HG02642 (cell line): ENCODE measurements around the gene DVL1.

Experiments
- ATAC-seq: cut with Tn5 transposase; IDR thresholded peaks from one replicate; pipeline ENCODE4 v1.9.1; 2021; ENCODE audit warnings: mild to moderate bottlenecking; ENCODE audit not compliant: unreplicated experiment, poor library complexity

Gene DVL1

DNA sequence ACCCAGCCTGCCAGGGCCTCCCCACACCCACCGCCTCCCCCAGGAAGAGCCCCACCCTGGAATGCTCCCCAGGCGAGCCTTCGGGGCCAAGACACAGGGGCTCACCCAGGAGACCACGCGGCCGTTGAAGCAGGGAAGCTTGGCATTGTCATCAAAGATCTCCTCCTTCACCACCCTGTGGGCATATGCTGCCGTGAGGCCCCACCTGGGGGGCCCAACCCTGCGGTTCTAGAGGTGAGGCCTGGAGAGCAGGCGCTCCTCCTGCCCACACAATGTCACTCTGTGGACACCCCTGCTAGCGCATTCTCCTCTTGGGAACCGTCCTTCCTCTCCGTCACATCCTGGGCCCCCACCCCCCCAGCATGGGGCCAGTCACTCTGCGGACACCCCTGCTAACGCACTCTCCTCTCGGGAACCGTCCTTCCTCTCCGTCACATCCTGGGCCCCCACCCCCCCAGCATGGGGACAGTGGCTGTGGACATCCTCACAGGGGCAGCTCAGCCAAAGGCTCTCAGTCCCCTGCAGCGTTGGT lies 6.6 kb downstream of the DVL1 start:
- no peak for ATAC-seq

DNA sequence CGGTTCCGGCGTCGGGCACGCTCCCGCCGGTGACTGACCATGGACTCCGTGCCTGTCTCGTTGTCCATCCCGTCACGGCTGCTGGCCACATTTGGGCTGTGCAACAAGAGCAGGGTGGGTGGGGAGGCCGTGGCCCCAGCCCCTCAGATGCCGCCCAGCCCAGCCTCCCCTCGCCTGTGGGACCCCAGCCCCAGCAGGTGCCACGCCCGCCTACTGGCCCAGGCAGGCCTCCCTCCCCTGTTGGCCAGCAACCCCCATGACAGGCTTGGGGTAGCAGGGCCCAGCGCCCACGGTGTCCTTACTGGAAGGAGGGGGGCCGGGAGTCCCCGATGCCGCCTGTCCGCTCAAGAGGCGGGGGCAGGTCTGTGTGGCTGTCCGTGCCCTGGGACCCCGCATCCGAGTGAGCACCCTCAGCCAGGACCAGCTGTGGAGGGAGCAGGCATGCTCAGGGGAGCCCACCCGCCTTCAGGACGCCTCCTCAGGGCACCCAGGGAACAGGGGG lies 7.1 kb downstream of the DVL1 start:
- ATAC-seq, result no peak

DNA sequence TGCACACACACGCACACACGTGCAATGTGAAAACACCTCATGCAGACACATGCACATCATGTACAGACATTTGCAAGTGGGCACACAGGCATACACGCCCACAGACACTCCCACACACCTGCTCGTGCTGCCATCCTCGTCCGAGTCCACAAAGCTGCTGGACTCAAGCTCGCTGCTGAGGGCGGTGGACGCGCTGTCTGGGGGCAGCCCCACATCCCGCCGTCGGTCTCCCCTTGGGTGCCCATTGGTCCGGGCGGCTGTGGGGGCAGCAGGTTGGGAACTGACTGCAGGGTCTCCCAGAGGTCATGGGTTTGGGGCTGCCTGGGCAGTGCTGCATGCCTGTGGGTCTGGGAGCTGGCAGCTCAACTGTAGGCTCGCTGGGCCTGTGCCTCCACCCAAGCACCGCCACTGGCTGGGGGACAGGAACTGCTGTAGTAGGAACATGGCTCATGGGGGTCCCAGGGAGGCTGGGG lies 7.6 kb downstream of the DVL1 start:
- no peak for ATAC-seq

DNA sequence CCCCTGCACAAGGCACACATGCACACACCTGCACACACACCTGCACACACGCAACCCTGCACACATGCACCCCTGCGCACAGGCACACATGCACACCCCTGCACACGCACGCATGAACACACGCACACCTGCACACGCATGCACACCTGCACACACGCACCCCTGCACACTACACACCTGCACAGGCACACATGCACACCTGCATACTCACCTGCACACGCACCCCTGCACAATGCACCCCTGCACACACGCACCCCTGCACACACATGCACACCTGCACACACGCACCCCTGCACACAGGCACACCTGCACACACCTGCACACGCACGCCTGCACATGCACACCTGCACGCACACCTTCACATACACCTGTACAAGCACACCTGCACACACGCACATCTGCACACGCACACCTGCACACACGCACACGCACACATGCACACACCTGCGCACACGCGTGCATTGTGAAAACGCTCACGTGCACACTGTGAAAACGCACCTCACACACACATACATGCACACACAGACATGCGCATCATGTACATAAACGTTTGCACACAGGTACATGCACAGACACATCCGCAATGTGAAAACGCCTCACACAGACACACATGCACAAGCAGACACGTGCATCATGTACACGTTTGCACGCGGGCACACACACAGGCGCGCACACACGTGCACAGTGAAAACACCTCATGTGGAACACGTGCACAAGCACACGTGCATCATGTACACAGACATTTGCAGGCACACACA lies 8.2 kb downstream of the DVL1 start:
- no peak for ATAC-seq

DNA sequence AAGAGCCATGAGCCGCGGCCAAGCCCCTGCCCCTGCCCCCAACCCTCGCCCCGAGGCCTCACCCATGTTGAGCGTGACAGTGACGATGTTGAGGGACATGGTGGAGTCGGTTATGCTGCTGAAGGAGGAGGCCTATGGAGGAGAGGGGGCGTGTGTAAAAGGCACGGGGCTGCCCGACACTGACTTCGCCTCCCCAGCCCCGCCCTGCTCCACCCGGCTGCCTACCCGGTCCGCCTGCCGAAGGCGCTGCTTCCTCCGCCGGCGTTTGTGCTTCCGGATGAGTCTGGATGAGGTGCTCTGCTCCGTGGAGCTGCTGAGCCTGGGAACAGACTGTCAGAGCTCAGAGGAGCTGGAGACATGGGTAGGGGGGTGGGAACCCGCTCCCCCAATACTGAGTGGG lies 9.0 kb downstream of the DVL1 start:
- ATAC-seq, result no peak

DNA sequence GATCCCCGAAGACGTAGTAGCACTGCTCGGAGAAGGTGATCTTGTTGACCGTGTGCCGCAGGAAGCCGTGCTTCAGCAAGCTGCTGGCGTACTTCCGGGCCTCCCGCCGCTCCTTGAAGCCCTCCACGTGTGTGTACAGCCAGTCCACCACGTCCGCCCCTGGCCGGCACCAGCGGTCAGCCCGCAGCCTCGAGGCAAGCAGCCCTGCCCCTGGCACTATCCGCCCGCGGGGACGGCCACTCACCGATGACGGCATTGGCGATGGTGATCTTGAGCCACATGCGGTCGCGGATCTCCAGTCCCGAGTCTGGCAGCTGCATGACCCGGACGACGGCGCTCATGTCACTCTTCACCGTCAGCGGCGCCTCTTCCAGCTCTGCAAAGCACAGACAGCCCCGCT lies 10.9 kb downstream of the DVL1 start:
- no peak for ATAC-seq

DNA sequence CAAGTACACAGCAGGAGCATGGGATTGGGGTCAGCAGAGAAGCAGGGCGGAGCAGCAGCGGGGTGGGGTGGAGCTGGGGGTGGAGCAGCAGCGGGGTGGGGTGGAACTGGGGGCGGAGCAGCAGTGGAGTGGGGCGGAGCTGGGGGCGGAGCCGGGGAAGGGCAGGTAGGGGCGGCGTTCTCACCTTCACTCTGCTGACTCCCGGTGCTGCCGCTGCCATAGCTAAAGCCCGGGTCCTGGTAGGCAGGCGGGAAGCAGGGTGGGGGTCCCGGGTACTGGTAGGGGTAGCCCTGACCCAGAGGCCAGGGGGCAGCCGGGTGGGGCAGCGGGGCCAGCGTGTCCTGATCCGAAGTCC lies 11.4 kb downstream of the DVL1 start:
- ATAC-seq, result no peak

DNA sequence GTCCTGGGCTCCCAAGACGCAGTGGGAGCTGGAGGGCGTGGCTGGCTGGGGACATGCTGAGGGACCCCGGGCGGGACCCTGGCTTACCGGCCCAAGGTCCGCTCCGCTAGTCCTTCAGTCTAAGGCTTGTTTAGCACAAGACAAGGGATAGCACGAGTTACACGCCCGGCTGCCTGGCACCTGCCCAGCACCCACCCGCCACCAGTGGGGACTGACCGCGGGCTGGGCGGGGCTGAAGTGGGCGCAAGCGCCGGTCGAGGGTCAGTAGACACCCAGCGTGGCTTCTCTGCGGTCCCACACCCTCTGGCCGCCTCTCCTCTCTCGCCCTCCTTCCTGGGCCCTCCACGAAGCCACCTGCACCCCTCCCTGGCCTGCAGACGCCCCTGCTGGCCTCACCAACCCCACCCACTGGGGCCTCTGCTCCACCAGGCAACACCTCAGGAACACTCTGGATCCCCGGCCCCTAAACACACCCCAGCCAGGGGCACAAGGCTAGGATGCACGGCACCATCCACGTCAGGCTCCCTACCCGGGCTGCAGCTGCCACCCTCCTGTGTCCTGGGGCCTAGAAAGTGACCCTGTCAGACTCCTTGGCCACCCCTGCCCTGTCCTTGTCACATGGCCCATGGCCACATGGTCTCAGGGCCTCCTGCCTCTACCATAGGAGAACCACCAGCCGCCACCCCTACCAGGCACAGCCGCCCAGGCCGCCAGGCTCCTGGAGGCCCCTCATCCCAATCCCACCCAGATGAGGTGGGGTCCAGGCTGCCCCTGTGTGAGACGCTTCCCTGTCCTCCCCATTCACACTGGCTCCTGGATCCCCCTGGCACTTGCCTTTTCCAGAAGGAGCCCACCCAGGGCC lies 12.1 kb downstream of the DVL1 start:
- no peak for ATAC-seq

DNA sequence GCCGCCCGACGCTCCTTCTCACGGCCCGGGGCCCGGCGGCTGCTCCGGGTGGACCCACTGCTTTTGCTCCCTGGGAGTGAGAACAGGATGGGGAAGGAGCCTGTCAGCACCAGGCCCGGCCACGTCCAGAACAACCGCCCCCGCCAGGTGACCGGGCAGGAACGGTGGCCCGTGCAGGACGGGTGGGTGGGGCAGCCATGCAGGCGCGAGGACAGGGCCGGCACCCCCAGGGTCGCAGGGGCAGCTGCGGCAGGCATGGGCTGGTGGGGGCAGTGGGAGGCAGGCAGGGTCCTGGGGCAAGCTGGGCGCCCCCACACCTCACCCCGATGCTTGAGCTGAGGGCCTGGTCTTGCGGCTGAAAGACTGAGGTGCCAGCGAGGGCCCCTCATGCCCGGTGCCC lies 12.8 kb downstream of the DVL1 start:
- no peak for ATAC-seq

DNA sequence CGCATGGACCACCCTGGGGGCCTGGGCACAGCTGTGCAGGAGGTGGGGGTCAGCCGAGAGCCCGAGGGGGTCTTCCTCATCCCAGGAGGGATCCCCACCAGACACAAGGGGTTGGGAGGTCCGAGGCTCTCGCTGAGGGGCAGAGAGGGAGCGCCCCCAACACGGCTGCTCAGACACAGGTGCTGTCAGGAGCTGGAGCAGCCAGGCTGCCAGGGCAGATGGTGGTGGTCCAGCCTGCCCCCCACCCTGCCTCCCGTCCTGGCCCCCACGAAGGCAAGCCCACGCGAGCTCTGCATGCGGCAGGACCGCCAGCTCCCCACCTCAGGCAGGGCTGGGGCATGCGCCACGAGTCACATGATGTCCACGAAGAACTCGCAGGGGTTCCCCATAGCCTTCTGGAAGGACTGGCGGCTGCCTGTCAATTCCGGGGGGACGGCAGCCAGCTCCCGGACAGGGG lies 13.4 kb downstream of the DVL1 start:
- ATAC-seq, result no peak

DNA sequence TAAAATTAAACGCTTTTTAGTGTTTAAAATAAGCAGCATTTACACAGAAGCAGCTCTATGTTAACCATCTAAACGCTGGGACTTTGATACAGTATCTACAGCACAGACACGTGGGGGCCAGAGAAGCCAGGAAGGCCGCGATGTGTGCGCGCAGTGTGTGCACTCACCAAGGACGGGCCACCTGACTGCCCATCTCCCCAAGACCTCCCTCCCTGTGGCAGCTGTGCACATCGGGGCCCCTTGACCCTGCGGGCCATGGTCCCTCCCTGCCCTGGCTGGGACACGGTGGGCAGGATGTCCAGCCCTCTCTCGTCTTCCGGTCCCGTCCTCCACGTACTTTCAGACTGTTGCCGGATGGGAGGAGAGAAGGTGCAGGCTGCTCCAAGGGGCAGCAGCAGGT lies 13.9 kb downstream of the DVL1 start:
- no peak for ATAC-seq

DNA sequence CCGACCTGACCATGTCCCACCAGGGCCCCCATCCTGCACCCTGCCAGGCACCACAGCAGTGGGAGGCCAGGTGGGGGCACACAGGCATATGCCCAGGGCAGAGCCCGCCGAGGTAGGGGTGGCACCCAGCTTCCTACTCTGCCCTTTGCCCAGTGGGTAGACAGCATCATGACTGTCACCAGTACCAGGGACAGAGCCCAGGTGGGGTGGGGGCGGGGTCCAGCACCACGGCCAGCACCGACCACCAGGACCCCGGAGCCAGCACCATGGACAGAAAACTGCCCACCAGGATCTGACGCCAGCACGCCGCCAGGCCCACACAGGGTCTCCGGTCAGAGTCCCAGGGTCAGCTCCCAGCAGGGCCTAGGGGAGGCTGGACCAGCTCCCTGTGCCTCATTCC lies 14.4 kb downstream of the DVL1 start:
- no peak for ATAC-seq

DNA sequence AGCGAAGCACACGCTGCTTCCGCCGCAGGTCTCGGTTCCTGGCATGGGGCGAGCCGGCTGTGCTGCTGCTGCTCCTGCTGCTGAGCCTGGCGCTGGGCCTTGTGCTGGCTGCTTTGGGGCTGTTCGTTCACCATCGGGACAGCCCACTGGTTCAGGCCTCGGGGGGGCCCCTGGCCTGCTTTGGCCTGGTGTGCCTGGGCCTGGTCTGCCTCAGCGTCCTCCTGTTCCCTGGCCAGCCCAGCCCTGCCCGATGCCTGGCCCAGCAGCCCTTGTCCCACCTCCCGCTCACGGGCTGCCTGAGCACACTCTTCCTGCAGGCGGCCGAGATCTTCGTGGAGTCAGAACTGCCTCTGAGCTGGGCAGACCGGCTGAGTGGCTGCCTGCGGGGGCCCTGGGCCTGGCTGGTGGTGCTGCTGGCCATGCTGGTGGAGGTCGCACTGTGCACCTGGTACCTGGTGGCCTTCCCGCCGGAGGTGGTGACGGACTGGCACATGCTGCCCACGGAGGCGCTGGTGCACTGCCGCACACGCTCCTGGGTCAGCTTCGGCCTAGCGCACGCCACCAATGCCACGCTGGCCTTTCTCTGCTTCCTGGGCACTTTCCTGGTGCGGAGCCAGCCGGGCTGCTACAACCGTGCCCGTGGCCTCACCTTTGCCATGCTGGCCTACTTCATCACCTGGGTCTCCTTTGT lies 15.5 kb downstream of the DVL1 start:
- no peak for ATAC-seq

DNA sequence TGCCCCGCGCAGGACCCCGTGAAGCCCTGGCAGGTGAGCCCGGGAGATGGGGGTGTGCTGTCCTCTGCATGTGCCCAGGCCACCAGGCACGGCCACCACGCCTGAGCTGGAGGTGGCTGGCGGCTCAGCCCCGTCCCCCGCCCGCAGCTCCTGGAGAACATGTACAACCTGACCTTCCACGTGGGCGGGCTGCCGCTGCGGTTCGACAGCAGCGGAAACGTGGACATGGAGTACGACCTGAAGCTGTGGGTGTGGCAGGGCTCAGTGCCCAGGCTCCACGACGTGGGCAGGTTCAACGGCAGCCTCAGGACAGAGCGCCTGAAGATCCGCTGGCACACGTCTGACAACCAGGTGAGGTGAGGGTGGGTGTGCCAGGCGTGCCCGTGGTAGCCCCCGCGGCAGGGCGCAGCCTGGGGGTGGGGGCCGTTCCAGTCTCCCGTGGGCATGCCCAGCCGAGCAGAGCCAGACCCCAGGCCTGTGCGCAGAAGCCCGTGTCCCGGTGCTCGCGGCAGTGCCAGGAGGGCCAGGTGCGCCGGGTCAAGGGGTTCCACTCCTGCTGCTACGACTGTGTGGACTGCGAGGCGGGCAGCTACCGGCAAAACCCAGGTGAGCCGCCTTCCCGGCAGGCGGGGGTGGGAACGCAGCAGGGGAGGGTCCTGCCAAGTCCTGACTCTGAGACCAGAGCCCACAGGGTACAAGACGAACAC lies 16.3 kb downstream of the DVL1 start:
- ATAC-seq, result no peak

DNA sequence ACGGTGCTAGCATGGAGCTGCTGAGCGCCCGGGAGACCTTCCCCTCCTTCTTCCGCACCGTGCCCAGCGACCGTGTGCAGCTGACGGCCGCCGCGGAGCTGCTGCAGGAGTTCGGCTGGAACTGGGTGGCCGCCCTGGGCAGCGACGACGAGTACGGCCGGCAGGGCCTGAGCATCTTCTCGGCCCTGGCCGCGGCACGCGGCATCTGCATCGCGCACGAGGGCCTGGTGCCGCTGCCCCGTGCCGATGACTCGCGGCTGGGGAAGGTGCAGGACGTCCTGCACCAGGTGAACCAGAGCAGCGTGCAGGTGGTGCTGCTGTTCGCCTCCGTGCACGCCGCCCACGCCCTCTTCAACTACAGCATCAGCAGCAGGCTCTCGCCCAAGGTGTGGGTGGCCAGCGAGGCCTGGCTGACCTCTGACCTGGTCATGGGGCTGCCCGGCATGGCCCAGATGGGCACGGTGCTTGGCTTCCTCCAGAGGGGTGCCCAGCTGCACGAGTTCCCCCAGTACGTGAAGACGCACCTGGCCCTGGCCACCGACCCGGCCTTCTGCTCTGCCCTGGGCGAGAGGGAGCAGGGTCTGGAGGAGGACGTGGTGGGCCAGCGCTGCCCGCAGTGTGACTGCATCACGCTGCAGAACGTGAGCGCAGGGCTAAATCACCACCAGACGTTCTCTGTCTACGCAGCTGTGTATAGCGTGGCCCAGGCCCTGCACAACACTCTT lies 17.0 kb downstream of the DVL1 start:
- no peak for ATAC-seq

DNA sequence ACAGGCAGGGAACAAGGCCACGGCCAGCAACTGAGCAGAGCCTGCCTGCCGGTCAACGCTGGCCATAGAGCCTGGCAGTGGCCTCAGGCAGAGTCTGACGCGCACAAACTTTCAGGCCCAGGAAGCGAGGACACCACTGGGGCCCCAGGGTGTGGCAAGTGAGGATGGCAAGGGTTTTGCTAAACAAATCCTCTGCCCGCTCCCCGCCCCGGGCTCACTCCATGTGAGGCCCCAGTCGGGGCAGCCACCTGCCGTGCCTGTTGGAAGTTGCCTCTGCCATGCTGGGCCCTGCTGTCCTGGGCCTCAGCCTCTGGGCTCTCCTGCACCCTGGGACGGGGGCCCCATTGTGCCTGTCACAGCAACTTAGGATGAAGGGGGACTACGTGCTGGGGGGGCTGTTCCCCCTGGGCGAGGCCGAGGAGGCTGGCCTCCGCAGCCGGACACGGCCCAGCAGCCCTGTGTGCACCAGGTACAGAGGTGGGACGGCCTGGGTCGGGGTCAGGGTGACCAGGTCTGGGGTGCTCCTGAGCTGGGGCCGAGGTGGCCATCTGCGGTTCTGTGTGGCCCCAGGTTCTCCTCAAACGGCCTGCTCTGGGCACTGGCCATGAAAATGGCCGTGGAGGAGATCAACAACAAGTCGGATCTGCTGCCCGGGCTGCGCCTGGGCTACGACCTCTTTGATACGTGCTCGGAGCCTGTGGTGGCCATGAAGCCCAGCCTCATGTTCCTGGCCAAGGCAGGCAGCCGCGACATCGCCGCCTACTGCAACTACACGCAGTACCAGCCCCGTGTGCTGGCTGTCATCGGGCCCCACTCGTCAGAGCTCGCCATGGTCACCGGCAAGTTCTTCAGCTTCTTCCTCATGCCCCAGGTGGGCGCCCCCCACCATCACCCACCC lies 17.9 kb downstream of the DVL1 start, which contains the start of gene TAS1R3:
Gene TAS1R3, plus strand, starts transcription at position 213 of the 898 bp plus-strand sequence. Its CDS starts 66 bp downstream, at position 279.
- ATAC-seq, result no peak

DNA sequence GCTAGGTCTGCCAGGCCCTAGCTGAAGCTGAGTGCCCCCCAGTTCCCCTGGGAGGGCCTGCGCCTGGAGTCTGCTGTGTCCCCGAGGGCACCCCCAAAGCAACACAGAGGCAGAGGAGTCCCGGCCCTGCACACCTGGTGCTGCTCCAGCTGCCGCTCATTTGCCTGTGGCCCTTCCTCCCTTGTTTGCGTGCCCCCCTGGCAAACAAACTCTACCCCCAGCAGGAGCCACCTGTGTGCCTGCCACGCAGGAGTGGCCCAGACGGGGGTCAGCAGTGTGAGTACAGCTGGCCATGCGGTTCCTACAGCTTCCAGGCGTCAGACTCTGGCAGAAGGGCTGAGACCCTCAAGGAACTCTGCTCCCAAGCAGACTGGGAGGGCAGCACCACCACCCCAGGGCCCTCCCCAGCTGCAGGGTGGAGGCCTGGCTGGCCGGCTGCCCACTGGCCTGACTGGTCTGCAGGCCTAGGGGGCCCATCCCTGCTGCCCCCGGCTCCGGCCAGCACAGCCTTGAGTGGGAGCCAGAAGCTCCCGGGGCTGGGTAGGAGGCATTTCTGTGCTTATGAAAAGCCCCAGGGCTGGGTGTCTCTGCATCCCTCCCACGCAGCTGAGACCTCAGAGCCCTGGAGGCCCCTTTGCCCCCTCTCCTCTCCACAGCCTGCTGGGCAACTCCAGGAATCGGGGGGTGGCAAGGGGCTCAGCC lies 18.7 kb downstream of the DVL1 start:
- ATAC-seq, result no peak
